ENCODE results near the gene NEURL1B.

NEURL1B gene

GRCh38 chr5:172658391-172658790 lies 17.3 kb downstream of the NEURL1B start:
- Histone ChIP-seq H3K9me3 (ENCODE audit: control insufficient read depth, low read length) (no peaks in the 10 kb centered on the region), H3K79me2 (no peaks in the 10 kb centered on the region), H3K9ac (no peak overlapping the region), H2AFZ (no peak overlapping the region), H3K4me2 (ENCODE audit: low read length) (no peak overlapping the region), H3K27me3 (ENCODE audit: control insufficient read depth, insufficient read depth, low read length) (no peaks in the 10 kb centered on the region), H3K4me3 (ENCODE audit: low read depth, low read length) (no peak overlapping the region), H3K4me1 (peaks cover 9% of the 10 kb centered on the region), H3K36me3 (ENCODE audit: control insufficient read depth, insufficient read depth, low read length) (no peaks in the 10 kb centered on the region), H3K27ac (no peak overlapping the region)
- TF ChIP-seq CTCF (IDR thresholded peaks at IDR 0.05) = no peak

- H3K27me3 ChIP-seq (ENCODE audit: control insufficient read depth, insufficient read depth, low read length) = no peaks in the 10 kb centered on the region
- H2AFZ ChIP-seq = peak overlapping the region; percentile 45
- TF ChIP-seq CTCF (IDR thresholded peaks at IDR 0.05) = no peak
- H3K79me2 ChIP-seq = no peaks in the 10 kb centered on the region
- H3K36me3 ChIP-seq (ENCODE audit: control insufficient read depth, insufficient read depth, low read length) = no peaks in the 10 kb centered on the region
- H3K4me2 ChIP-seq (ENCODE audit: low read length) = no peak overlapping the region
- no peaks in the 10 kb centered on the region for H3K9me3 ChIP-seq (ENCODE audit: control insufficient read depth, low read length)
- H3K4me3 ChIP-seq (ENCODE audit: low read depth, low read length) = no peak overlapping the region
- H3K27ac ChIP-seq = peak overlapping the region; percentile 37
- H3K9ac ChIP-seq = no peak overlapping the region
- peaks cover 11% of the 10 kb centered on the region for H3K4me1 ChIP-seq
These were observed 18.0 kb downstream of the NEURL1B start for GRCh38 chr5:172658961-172659501.

- peaks cover 14% of the 10 kb centered on the region for H3K4me1 ChIP-seq
- no peaks in the 10 kb centered on the region for H3K9me3 ChIP-seq (ENCODE audit: control insufficient read depth, low read length)
- H2AFZ ChIP-seq = peak overlapping the region; percentile 45
- no peak for TF ChIP-seq CTCF (IDR thresholded peaks at IDR 0.05)
- no peaks in the 10 kb centered on the region for H3K36me3 ChIP-seq (ENCODE audit: control insufficient read depth, insufficient read depth, low read length)
- no peak overlapping the region for H3K4me3 ChIP-seq (ENCODE audit: low read depth, low read length)
- H3K79me2 ChIP-seq = no peaks in the 10 kb centered on the region
- no peak overlapping the region for H3K9ac ChIP-seq
- no peaks in the 10 kb centered on the region for H3K27me3 ChIP-seq (ENCODE audit: control insufficient read depth, insufficient read depth, low read length)
- H3K4me2 ChIP-seq (ENCODE audit: low read length) = no peak overlapping the region
- peak overlapping the region; percentile 37 for H3K27ac ChIP-seq
These were observed 18.5 kb downstream of the NEURL1B start for GRCh38 chr5:172659570-172659908.

GRCh38 chr5:172659909-172660628 lies 19.0 kb downstream of the NEURL1B start:
- Histone ChIP-seq H3K4me2 (ENCODE audit: low read length) (no peak overlapping the region), H3K79me2 (no peaks in the 10 kb centered on the region), H3K4me1 (peaks cover 19% of the 10 kb centered on the region), H2AFZ (peak overlapping the region; percentile 45), H3K4me3 (ENCODE audit: low read depth, low read length) (no peak overlapping the region), H3K36me3 (ENCODE audit: control insufficient read depth, insufficient read depth, low read length) (no peaks in the 10 kb centered on the region), H3K27ac (peak overlapping the region; percentile 5), H3K9ac (no peak overlapping the region), H3K9me3 (ENCODE audit: control insufficient read depth, low read length) (no peaks in the 10 kb centered on the region), H3K27me3 (ENCODE audit: control insufficient read depth, insufficient read depth, low read length) (no peaks in the 10 kb centered on the region)
- TF ChIP-seq CTCF (IDR thresholded peaks at IDR 0.05) = no peak

- H3K9ac ChIP-seq = no peak overlapping the region
- peaks cover 19% of the 10 kb centered on the region for H3K4me1 ChIP-seq
These were observed 19.9 kb downstream of the NEURL1B start for GRCh38 chr5:172660974-172661373.

More at GRCh38 chr5:172660974-172661373, 19.9 kb downstream of the NEURL1B start:
- peak overlapping the region; percentile 31 for H3K27ac ChIP-seq
- no peak overlapping the region for H3K4me3 ChIP-seq (ENCODE audit: low read depth, low read length)
- no peaks in the 10 kb centered on the region for H3K9me3 ChIP-seq (ENCODE audit: control insufficient read depth, low read length)
- no peak overlapping the region for H3K4me2 ChIP-seq (ENCODE audit: low read length)
- no peaks in the 10 kb centered on the region for H3K36me3 ChIP-seq (ENCODE audit: control insufficient read depth, insufficient read depth, low read length)
- H3K79me2 ChIP-seq = no peaks in the 10 kb centered on the region
- no peak overlapping the region for H2AFZ ChIP-seq
- H3K27me3 ChIP-seq (ENCODE audit: control insufficient read depth, insufficient read depth, low read length) = no peaks in the 10 kb centered on the region
- TF ChIP-seq CTCF (IDR thresholded peaks at IDR 0.05) = no peak
